ENCODE results near the gene ATP6V1B1. TPM values are rescaled to one million over a fixed set of nuclear protein-coding genes. Genes with fewer than 3 reads are reported as not detected.

ATP6V1B1 gene
- total RNA-seq, 1 experiment from 2014 or later = not detected

GRCh38 chr2:70931376-70932000 is 4.2 kb upstream of the ATP6V1B1 start:
- H3K27me3 ChIP-seq (ENCODE audit: low read length) = no peaks in the 10 kb centered on the region
- BruUV-seq (replicated peaks) = no TSS peak
- H3F3A ChIP-seq (ENCODE audit: low read length, unreplicated experiment) = no peaks in the 10 kb centered on the region
- no peaks in the 10 kb centered on the region for H4K20me1 ChIP-seq (ENCODE audit: low read length)
- no peaks in the 10 kb centered on the region for H3K9me3 ChIP-seq (ENCODE audit: low read length)
- intact Hi-C loops (cut with micrococcal nuclease) = no loop called here
- H3K4me1 ChIP-seq (ENCODE audit: insufficient read depth, low read length) = no peaks in the 10 kb centered on the region
- no peaks in the 10 kb centered on the region for H3K9me2 ChIP-seq (replicated peaks; ENCODE audit: low read length)
- no peak overlapping the region for H3K9ac ChIP-seq (ENCODE audit: low read length)
- ChIA-PET CTCF (no interaction called here), POLR2A (ENCODE audit: unreplicated experiment) (no interaction called here)
- DNase-seq = no peak
- H3K4me3 ChIP-seq (ENCODE audit: low read length) = no peak overlapping the region
- no peaks in the 10 kb centered on the region for H3K79me2 ChIP-seq (ENCODE audit: low read length)
- no peak for TF ChIP-seq EZH2 (IDR thresholded peaks at IDR 0.05; ENCODE audit: low read length, unreplicated experiment)
- no peak for TF ChIP-seq EZH2phosphoT487 (IDR thresholded peaks at IDR 0.05; ENCODE audit: borderline replicate concordance, low read length)
- TF ChIP-seq CTCF (conservative IDR thresholded peaks at IDR 0.05; ENCODE audit: low read depth, low read length) = no peak
- H3K36me3 ChIP-seq (ENCODE audit: low read depth, low read length) = no peaks in the 10 kb centered on the region
- ATAC-seq = no peak
- no peak overlapping the region for H2AFZ ChIP-seq (ENCODE audit: low read length)
- no peak overlapping the region for H3K4me2 ChIP-seq (ENCODE audit: low read length)
- H3K27ac ChIP-seq (ENCODE audit: low read length) = no peak overlapping the region

GRCh38 chr2:70932631-70933230 is 3.0 kb upstream of the ATP6V1B1 start:
- Histone ChIP-seq H3K27ac (ENCODE audit: low read length) (no peak overlapping the region), H3K9me2 (replicated peaks; ENCODE audit: low read length) (no peaks in the 10 kb centered on the region), H3F3A (ENCODE audit: low read length, unreplicated experiment) (no peaks in the 10 kb centered on the region), H3K9me3 (ENCODE audit: low read length) (no peaks in the 10 kb centered on the region), H3K36me3 (ENCODE audit: low read depth, low read length) (no peaks in the 10 kb centered on the region), H3K4me3 (ENCODE audit: low read length) (no peak overlapping the region), H3K4me1 (ENCODE audit: insufficient read depth, low read length) (no peaks in the 10 kb centered on the region), H3K79me2 (ENCODE audit: low read length) (no peaks in the 10 kb centered on the region), H3K4me2 (ENCODE audit: low read length) (no peak overlapping the region), H3K27me3 (ENCODE audit: low read length) (no peaks in the 10 kb centered on the region), H2AFZ (ENCODE audit: low read length) (no peak overlapping the region), H3K9ac (ENCODE audit: low read length) (no peak overlapping the region), H4K20me1 (ENCODE audit: low read length) (no peaks in the 10 kb centered on the region)
- BruUV-seq (replicated peaks) = no TSS peak
- ChIA-PET POLR2A (ENCODE audit: unreplicated experiment) (no interaction called here), CTCF (no interaction called here)
- no peak for TF ChIP-seq CTCF (conservative IDR thresholded peaks at IDR 0.05; ENCODE audit: low read depth, low read length)
- TF ChIP-seq EZH2 (IDR thresholded peaks at IDR 0.05; ENCODE audit: low read length, unreplicated experiment) = no peak
- DNase-seq = no peak
- intact Hi-C loops (cut with micrococcal nuclease) = no loop called here
- ATAC-seq = no peak

GRCh38 chr2:70934981-70935380 is 719 bp upstream of the ATP6V1B1 start:
- Histone ChIP-seq H3K9me3 (ENCODE audit: low read length) (no peaks in the 10 kb centered on the region), H3K4me3 (ENCODE audit: low read length) (no peak overlapping the region), H3K9me2 (replicated peaks; ENCODE audit: low read length) (no peaks in the 10 kb centered on the region), H3F3A (ENCODE audit: low read length, unreplicated experiment) (no peaks in the 10 kb centered on the region), H4K20me1 (ENCODE audit: low read length) (no peaks in the 10 kb centered on the region), H2AFZ (ENCODE audit: low read length) (no peak overlapping the region), H3K27me3 (ENCODE audit: low read length) (no peaks in the 10 kb centered on the region), H3K79me2 (ENCODE audit: low read length) (no peaks in the 10 kb centered on the region), H3K27ac (ENCODE audit: low read length) (no peak overlapping the region), H3K9ac (ENCODE audit: low read length) (no peak overlapping the region), H3K4me2 (ENCODE audit: low read length) (no peak overlapping the region), H3K36me3 (ENCODE audit: low read depth, low read length) (no peaks in the 10 kb centered on the region), H3K4me1 (ENCODE audit: insufficient read depth, low read length) (no peaks in the 10 kb centered on the region)
- intact Hi-C loops (cut with micrococcal nuclease) = no loop called here
- no peak for DNase-seq
- no TSS peak for BruUV-seq (replicated peaks)
- ChIA-PET POLR2A (ENCODE audit: unreplicated experiment) (no interaction called here), CTCF (no interaction called here)
- no peak for ATAC-seq
- TF ChIP-seq CTCF (conservative IDR thresholded peaks at IDR 0.05; ENCODE audit: low read depth, low read length) = no peak
- no peak for TF ChIP-seq EZH2phosphoT487 (IDR thresholded peaks at IDR 0.05; ENCODE audit: borderline replicate concordance, low read length)
- no peak for TF ChIP-seq EZH2 (IDR thresholded peaks at IDR 0.05; ENCODE audit: low read length, unreplicated experiment)

Measured in PC-3 (cell line).